G401.6 (cell line): ENCODE measurements around the gene ATP5PF.
"Not testable (repeated sequence)": the region's sequence is repeated elsewhere in the genome, so short reads cannot be mapped to it uniquely, and the experiment has no call there.

Experiments used
- FAIRE-seq: peaks from 2 replicates; lab custom pipeline; 2012; peaks lifted over from hg19 to GRCh38; lab: Jason Lieb, UNC

Gene ATP5PF, protein sequence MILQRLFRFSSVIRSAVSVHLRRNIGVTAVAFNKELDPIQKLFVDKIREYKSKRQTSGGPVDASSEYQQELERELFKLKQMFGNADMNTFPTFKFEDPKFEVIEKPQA

DNA sequence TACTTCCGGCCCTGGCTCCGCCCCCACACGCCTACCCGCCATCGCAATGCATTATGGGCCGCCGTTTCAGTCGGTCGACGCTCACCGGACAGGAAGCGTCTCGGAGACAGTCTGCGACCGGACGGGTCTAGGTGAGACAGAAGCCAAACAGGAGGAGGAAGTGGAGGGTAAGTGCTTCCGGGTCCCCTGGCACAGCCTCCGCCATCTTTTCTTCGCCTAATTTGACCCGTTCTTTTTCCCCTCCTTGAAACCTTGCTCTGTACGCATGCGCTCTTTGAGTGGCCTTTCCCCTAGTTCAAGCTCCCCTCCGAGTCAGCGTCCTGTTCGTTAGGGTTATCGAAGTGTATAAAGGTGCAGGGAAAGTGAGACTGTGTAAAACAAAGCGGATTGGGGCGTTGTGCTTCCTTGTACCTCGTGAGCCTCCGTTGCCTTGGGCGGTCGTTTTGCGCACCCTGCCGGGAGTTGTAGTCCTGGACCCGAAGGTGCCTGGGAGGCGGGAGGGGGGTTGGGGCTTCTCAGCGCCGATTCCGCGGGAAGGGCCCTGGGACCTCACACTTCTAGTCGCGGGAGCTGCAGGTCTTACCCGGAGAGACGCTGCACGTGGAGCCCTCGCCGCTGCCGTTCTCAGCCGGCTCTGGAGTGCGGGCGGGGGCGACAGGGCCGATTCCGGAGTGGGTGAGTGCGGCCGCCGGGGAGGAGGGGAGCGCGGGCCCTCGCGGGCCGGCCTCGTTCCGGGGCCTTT, at the start of gene ATP5PF, which contains the start of gene GABPA:
TSS of gene ATP5PF (minus strand) at position 1 of the 742 bp plus-strand sequence. CDS start 5,110 bp downstream, outside the sequence.
TSS of gene GABPA (plus strand) at position 69 of the 742 bp plus-strand sequence. CDS start 6,627 bp downstream, outside the sequence.
- peak; percentile 97 for FAIRE-seq

DNA sequence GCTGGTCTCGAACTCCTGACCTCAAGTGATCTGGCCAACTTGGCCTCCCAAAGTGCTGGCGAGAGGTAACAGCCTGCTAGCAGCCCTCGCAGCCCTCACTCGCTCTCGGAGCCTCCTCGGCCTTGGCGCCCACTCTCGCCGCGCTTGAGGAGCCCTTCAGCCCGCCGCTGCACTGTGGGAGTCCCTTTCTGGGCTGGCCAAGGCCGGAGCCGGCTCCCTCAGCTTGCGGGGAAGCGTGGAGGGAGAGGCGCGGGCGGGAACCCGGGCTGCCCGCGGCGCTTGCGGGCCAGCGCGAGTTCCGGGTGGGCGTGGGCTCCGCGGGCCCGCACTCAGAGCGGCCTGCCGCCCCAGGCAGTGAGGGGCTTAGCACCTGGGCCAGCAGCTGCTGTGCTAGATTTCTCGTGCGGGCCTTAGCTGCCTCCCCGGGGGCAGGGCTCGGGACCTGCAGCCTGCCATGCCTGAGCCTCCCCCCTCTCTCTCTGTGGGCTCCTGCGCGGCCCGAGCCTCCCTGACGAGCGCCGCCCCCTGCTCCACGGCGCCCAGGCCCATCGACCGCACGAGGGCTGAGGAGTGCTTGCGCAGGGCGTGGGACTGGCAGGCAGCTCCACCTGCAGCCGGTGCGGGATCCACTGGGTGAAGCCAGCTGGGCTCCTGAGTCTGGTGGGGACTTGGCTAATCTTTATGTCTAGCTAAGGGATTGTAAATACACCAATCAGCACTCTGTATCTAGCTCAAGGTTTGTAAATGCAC, 43.6 kb upstream of the ATP5PF start:
- not testable (repeated sequence) for FAIRE-seq

DNA sequence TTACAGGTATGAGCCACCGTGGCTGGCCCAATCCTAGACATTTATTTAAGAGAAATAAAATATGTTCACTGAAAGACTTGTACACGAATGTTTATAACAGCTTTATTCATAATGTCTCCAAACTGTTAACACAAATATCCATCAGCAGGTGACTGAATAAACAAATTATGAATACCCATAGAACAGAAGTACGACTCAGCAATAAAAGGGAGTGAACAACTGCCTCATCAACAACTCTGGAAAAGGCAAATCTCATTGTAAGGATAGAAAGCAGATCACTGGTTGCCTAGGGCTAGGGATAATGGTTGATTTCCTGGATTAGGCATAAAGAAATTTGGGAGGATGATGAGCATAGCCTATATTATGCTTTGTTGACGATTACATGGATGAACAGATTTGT, 41.7 kb upstream of the ATP5PF start:
- FAIRE-seq = no peak

DNA sequence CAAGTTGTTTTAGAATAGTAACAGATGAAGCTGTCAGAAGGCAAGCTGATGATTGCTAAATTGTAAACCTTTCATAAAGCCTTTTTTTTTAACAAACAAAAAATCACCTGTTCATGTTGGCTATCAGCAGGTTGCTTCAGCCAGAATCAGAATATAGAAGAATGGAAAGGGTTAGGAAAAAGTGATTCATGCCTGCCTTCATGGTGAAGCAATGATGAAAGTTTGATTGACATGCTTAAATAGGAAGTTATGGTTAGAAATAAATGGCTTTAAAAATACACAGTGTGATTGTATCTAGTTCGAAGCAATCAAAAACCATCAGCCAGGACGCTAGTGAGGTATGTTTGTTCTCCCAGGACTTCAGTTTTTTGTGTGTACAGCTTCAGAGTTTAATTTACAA, 38.0 kb upstream of the ATP5PF start:
- FAIRE-seq = no peak

DNA sequence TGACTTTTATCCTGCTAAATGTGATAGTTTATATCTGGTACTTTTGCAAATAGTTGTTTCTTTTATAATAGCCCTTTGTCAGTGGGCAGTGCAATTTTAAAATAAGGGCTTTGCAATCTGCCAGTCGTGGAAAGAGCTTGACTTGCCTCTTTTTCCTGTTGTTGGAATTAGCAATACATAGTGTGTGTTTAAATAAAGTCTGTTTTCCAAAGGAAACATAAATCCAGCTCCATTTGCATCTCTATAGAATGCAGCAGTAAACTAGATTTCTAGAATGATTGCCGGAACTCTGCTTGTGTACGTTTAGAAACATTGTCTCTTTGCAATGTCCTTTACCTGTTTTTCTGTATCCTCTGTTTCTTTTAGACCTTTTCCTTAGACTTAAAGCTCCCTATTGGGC, 33.2 kb upstream of the ATP5PF start:
- FAIRE-seq = no peak

DNA sequence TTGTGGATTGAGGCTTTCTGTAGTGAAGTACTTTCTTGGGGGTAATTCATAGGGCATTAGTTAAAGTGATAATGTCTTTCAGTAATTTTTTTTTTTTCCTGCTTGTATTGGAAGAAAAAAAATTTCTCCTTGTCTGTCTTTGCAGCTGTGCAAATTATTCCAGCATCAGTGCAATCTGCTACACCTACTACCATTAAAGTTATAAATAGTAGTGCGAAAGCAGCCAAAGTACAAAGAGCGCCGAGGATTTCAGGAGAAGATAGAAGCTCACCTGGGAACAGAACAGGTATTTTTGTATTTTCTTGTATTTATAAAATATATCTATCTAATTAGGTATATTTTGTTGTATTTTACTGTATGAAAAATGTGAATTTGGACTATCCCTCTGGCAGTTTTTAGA, 29.4 kb upstream of the ATP5PF start:
- no peak for FAIRE-seq

DNA sequence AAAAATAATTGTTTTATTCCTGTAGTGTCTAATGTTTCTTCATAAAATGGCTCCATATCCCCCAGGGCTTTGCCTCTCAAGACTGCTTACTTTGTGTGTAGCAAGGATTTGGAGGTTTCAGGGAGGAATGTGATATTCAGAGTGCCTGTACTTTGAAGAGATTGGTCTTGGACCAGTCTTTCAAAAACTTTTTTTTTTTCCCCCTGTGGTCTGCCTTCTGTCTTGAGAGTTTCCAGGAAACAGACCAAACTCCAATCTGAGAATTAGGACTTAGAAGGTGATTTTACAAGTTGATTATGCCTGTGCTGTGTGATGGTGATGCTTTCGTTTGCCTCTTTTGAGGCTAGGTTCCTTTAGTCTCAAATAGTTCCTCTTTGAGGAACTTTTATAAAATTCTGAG, 26.0 kb upstream of the ATP5PF start:
- no peak for FAIRE-seq

DNA sequence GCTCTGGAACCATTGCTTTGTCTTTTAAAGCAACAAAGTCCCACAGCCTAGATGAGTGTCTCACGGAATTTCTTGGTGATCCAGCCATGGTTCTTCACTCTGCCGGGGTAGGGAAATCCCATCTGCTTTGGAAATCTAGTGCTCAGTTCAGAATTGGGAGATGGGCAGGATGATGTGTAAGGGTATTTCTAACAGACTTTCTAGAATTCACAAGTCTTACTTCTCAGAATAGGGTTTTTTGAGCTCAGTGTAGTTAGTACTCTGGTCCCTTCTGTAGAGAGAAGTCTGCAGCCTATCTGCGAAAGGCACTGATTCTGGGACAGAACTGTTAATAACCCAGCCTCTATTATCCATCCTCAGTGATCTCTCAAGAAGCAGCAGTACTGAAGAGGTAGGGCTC, 25.4 kb upstream of the ATP5PF start:
- FAIRE-seq = no peak

DNA sequence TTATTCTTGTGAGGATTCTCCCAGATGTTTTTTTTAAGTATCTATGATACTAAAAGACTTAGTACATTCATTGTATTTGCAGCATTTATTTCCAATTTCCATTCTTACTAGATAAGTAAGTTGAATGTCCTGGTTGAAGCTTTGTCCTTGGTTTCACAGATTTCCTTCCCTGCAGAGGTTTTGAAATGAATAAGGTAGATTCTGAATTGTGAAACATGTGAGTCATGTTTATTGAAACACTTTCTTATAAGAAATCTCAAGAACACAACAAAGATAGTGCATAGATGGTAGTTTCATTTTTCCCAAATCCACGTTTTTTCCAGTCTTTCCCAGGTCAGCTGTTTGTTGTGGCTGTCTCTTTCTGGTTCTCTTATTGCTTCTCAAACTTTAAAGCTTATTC, 24.9 kb upstream of the ATP5PF start:
- FAIRE-seq = no peak

DNA sequence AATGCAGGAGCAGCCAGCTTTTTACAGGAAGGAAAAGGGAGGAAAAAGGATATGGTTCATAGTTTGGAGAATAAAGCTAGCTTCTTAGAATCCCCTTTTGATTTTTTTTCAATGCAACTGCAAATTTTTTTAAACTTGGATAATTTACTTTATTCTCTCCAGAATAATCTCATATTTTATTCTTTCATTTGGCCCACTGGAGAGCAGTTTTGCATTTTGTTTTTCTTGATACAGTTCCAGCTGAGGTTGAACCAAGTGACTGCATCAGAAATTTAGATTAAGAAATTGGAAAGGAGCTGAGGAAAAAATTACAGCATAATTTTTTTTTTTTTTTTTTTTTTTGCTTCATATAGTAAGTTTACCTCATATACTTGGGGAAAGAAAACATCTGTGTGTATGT, 22.8 kb upstream of the ATP5PF start:
- no peak for FAIRE-seq

DNA sequence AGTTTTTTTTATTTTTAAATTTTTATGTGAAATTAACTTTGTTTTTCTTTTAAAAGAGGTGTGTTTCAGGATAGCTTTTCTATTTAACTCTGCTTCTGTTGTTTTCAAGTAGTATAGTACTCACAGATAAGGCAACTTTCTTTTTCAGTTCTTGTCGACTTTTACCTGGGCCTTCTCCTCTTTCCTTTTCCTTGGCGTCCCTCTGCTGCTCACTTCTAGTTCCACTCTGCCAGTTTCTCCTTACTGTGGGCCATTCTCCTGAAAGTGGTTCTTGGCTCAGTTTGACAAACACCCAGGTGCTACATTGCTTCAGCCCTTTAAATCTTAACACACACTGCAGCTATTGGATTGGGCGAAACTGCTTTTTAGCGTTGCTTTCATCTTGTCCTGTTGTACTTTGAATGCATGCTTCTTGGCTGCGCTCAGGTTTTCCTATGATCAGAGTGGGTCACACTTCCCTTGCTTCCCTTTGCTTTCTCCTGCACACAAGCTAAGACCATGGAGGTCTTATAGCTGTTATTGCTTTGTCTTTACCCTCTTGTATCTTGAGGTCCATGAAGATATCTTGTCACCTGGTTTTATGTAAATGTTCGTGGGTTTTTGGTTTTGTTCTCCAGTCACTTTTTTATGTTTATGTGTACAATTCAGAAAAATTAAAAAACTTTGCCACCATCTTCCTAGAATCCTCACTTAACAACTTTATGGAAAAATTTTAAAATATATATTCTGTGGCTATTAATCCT, 21.7 kb upstream of the ATP5PF start:
- no peak for FAIRE-seq

DNA sequence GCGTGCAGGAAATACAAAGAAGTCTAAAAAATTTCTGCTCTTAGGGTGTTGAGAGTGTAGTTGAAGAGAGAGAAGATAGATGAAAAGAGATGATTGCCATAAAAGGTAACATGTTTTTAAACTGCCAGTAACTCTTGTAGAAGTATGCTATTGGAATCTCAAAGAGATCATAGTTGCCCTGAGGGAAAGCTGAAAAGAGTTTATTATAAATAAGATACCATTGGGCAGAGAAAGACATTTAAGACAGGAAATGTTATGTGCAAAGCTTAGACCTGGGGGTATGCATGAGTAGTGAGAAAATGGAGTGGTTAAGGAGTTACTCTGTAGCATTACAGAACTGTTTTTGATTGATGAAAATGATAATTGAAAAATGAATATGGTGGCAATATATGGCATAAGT, 17.7 kb upstream of the ATP5PF start:
- FAIRE-seq = no peak

DNA sequence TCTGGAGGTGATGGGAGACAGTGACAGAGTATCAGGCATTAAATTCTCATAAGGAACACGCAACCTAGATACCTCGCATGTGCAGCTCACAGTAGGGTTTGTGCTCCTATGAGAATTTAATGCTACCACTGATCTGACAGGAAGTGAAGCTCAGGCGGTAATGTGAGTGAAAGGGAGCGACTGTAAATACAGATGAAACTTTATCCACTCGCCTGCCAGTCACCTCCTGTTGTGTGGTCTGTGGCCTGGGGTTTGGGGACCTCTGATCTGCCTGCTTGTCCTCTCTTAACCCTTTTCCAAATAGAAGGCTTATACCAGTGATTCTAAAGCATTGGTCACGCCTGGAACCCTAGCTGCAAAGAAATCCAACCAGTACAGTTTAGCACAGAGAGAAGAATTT, 15.4 kb upstream of the ATP5PF start:
- FAIRE-seq = no peak

DNA sequence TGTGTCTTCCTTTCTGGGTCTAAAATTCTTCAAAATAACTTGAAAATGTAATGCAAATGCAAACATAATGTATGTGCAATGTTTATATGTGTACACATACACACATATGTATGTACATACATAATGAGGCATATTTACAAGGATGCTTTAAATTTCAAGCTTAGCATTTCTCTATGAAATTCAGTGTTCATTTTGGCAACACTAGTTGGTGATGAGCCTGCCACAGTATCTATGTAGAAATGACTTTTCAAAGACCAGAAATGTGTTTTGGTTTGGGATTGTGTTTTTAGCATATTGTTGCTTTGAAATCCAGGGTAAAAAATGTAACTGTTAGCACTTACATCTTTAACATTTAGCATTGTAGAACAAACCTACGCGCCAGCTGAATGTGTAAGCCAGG, 10.2 kb upstream of the ATP5PF start:
- FAIRE-seq = no peak

DNA sequence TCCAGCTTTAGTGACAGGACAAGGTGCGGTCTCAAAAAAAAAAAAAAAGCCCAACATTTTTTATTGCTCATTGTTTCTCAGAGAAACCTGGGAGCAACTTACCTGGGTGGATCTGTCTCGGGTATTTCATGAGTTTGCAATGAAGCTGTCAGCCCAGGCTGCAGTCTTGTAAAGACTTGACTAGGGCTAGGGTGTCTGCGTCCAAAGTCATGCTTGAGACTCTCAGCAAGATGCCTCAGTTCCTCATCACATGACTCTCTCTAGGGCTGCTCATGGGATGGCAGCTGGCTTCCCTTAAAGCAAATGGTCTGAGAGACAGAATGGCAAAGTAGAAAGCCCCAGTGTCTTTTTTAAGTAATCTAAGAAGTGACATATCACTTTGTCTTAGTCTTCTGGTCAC, 8.2 kb upstream of the ATP5PF start:
- FAIRE-seq = no peak

DNA sequence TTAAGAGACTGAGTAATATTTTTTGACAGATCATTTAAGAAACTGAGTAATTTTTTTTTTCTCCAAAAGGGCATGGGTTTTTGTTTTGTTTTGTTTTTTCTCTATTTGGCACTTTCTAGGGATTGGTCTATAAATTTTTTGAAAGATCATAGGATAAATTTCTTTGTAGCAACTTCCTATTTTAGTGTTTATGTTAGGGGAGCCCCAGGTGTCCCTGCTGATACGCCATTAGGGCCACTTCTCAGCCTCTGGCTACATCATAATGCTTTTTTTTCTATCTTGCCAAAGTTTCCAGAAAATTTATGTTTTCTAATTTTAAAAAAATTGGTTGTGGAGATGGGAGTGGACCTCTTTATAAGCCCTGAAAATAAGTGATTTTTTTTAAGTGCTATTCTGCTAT, 2.7 kb upstream of the ATP5PF start:
- no peak for FAIRE-seq

DNA sequence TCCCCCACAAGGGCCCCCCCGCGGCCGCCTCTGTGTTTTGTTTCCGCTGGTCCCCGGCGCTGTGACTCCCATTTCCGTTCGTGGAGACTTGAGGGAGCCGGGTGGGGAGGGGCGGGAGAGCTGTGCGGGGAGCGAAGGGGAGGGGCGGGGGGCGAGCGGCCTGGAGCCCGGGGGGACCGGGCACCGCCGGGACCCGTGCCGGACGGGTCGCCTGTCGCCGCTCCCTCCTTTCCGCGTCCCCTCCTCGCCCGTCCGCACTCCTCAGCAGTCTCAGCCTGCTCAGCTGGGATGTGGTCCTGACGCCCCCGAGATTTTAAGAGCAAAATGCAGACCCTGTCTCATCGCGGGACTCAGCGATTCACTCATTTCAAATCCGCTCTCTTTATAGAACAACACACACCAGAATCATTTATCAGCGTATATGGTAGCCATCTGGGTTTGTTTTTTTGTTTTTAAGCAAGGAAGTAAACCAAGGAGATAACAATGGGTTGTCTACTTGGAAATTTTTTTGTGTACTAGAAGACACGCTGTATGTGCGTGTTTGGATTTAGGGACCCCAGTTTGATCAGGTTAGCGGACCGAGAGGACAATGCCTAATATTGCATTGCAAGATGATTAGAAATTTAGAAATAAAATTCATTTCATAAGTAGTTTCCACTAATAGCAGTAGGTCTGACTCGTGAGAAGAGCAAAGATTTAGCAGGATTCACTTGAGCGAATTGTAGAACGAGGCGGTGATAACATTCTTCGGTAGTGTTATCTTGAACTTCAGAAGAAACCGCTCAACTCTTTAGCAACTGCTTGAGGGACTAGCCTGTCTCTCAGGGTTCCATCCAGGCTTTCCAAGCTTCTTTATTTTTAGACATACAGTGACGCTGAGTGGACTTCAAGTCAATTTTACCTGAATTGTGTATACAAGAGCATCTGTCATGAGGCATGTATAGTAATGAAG, 1.2 kb upstream of the ATP5PF start:
- FAIRE-seq = no peak

DNA sequence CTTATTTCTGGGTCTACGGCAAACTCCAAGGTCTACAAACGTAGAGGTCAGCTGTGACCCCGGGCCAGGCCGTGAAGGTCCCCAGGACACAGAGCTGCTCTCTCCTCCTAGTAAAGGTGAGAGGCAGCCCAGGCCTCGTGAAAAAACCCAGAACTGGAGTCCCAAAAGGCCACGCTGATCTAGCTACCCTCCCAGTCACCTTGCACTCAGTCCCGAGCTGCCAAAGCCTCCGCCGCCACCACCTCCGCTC, 125 bp downstream of the ATP5PF start:
- no peak for FAIRE-seq

DNA sequence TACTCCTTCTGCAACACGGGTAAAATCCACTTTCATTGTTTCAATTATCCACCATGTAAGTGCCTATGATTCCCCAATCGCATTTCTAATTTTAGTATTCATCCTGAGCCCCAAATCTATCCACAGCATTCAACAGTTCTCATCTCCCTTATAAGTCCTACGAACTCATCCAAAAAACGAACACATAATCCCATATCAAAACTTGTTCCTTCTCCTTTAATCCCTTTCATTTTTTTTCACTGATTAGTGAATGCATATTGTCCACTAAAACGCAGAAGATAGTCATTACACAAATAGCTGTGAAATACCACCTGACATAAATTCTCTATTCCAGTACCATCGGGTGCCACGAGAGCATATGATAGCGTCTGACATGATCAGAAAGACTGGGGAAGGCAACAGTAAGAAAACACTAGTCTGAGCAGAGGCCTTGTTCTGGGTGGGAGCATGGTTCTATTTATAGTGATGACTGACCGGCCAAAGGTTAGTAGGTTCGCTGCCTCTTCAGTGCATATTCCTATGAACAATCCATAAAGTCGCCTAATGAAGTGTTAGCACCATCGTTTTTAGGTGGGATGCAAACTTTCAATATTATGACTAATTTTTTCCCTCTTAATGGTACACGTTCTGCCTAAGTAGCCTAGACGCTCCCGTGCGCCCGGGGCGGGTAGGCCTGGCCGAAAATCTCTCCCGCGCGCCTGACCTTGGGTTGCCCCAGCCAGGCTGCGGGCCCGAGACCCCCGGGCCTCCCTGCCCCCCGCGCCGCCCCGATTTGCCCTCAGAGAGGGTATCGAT, 648 bp downstream of the ATP5PF start:
- no peak for FAIRE-seq

DNA sequence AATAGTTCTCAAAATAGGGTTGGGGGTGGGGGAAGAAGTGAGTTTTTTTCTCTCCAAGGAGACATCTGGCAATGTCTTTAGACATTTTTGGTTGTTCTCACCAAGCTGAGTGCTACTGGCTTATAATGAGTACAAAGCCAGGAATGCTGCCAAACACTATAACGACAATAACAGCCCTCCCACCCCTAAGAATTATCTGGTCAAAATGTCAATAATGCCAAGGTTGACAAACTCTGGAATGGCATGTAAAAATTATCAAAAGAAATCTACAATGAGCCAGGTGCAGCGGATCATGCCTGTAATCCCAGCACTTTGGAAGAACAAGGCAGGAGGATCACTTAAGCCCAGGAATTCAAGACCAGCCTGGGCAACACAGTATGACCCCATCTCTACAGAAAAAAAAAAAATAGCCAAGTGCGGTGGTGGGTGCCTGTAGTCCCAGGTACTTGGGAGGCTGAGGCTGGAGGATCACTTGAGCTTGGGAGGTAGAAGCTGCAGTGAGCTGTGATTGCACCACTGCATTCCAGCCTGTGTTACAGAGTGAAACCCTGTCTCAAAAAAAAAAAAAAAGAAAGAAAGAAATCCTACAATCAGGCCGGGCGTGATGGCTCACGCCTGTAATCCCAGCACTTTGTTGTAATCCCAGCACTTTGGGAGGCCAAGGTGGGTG, 2.5 kb downstream of the ATP5PF start:
- FAIRE-seq = no peak

DNA sequence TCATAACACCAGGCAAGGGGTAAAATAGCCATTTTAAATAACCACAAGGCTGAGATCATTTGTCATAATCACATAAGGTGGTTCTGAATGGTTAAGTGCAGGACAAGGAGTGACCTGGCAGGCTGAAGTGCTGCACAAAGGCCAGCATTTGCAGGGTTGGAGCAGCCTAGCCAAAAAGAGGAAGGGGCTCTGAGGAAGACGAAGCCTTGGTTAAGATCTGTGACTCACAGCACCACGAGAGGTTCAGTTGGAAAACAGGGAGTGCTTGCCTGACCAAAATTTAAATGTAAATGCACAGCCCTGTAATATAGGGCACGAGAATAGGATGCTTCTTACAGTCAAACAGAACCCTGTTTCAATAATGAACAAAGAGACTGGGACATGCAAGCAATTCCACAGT, 12.1 kb downstream of the ATP5PF start:
- FAIRE-seq = no peak
